Ovary (tissue), 1 donor: Measurements from ENCODE around the gene ADD1.

ENCODE experiments used
- EP300 ChIP-seq: sonication (generic); formaldehyde crosslinking; IDR thresholded peaks from one replicate; pipeline ENCODE4 v1.6.1; 2017; ENCODE audit warnings: antibody characterized with exemption
- POLR2A ChIP-seq: fragments of 450-650 bp; IDR thresholded peaks from one replicate; pipeline ENCODE4 v1.6.1; 2017; ENCODE audit warnings: antibody characterized with exemption, mild to moderate bottlenecking, moderate library complexity

- TF ChIP-seq EP300 (no peak), POLR2A (no peak)
These were observed 120.4 kb downstream of the ADD1 start for GRCh38 chr4:2963966-2964471.
